GM18498 (cell line): ENCODE results near the gene ATP5F1D.

Experiments
- ATAC-seq: cut with Tn5 transposase; IDR thresholded peaks from one replicate; pipeline ENCODE4 v1.9.1; 2021; ENCODE audit warnings: mild to moderate bottlenecking, moderate library complexity; ENCODE audit not compliant: unreplicated experiment

Gene ATP5F1D

GRCh38 chr19:1256646-1257474, 15.3 kb downstream of the ATP5F1D start:
- ATAC-seq: no peak

- ATAC-seq: no peak
Observed at GRCh38 chr19:1257475-1258162, 16.1 kb downstream of the ATP5F1D start.

- ATAC-seq: no peak
Observed at GRCh38 chr19:1258163-1258492, 16.6 kb downstream of the ATP5F1D start.

GRCh38 chr19:1258707-1259205, 17.2 kb downstream of the ATP5F1D start:
- ATAC-seq: no peak

GRCh38 chr19:1259206-1259875, 17.8 kb downstream of the ATP5F1D start:
- peak; percentile 40 for ATAC-seq

GRCh38 chr19:1259876-1260748, 18.6 kb downstream of the ATP5F1D start:
- peak; percentile 13 for ATAC-seq

- ATAC-seq: peak; percentile 72
Observed at GRCh38 chr19:1260749-1261537, 19.4 kb downstream of the ATP5F1D start.

- ATAC-seq: no peak
Observed at GRCh38 chr19:1261538-1261797, 19.9 kb downstream of the ATP5F1D start.

- ATAC-seq: no peak
Observed at GRCh38 chr19:1261798-1262622, 20.5 kb downstream of the ATP5F1D start.

GRCh38 chr19:1262623-1263123, 21.1 kb downstream of the ATP5F1D start:
- ATAC-seq: no peak

GRCh38 chr19:1263188-1263587, 21.6 kb downstream of the ATP5F1D start:
- ATAC-seq: no peak

GRCh38 chr19:1264801-1265614, 23.5 kb downstream of the ATP5F1D start:
- no peak for ATAC-seq

- ATAC-seq: no peak
Observed at GRCh38 chr19:1265615-1266128, 24.1 kb downstream of the ATP5F1D start.

- ATAC-seq: peak; percentile 38
Observed at GRCh38 chr19:1266129-1266915, 24.8 kb downstream of the ATP5F1D start.

GRCh38 chr19:1266916-1267476, 25.4 kb downstream of the ATP5F1D start:
- peak; percentile 24 for ATAC-seq

- no peak for ATAC-seq
Observed at GRCh38 chr19:1267477-1268225, 26.1 kb downstream of the ATP5F1D start.
